B cell (primary cell): ENCODE results near the gene TESMIN. TPM values are rescaled to one million over a fixed set of nuclear protein-coding genes. Genes with fewer than 3 reads are reported as not detected.

Source experiments
- ATAC-seq: fragments of 200-7000 bp; cut with Tn5 transposase; one replicate; pipeline ENCODE4 v1.10.0; 2021; ENCODE audit warnings: low read depth, mild to moderate bottlenecking, moderate number of reproducible peaks, moderate library complexity
- CTCF ChIA-PET: fragments of 350-600 bp; sonication (Branson Sonifier 250); formaldehyde crosslinking; loops from one replicate; lab custom pipeline; 2021; ENCODE audit warnings: antibody characterized with exemption, inconsistent platforms; lab: Charles Lee
- POLR2A ChIA-PET: fragments of 350-600 bp; sonication (Branson Sonifier 250); formaldehyde crosslinking; loops from one replicate; lab custom pipeline; 2021; ENCODE audit warnings: antibody characterized with exemption; lab: Charles Lee
- DNase-seq: peaks from one replicate; pipeline ENCODE4 v3.0.0; 2013
- H2AFZ ChIP-seq: 2 replicates; pipeline ENCODE4 v1.6.1; 2012; ENCODE audit warnings: mild to moderate bottlenecking, low read depth, low read length; ENCODE audit not compliant: insufficient read depth, poor library complexity, severe bottlenecking
- H3K27ac ChIP-seq, 2 donors: 1 replicate in 1 of 2; 2 replicates in 1 of 2; pipeline ENCODE4 v1.5.1; 2012 to 2013; ENCODE audit warnings: low read length in 2 of 2, mild to moderate bottlenecking in 2 of 2, moderate library complexity in 1 of 2
- H3K27me3 ChIP-seq, 4 experiments: fragments of 200-600 bp in 1 of 4; sonication (generic) in 1 of 4; replicated peaks in 1 of 4; 1 replicate in 2 of 4; 2 replicates in 2 of 4; pipeline versions ENCODE4 v1.6.1 to v1.7.0; 2013 to 2016; ENCODE audit warnings: low read length in 3 of 4, mild to moderate bottlenecking in 2 of 4, mixed read lengths in 1 of 4, moderate library complexity in 1 of 4; ENCODE audit not compliant: insufficient read depth in 4 of 4, control insufficient read depth in 3 of 4; ENCODE audit errors: control extremely low read depth in 1 of 4
- H3K36me3 ChIP-seq, 2 experiments: replicated peaks in 1 of 2; 1 replicate in 1 of 2; 2 replicates in 1 of 2; pipeline versions ENCODE4 v1.6.1 to v1.7.1; 2013; ENCODE audit warnings: low read length in 1 of 2; ENCODE audit not compliant: insufficient read depth in 2 of 2, control insufficient read depth in 1 of 2; ENCODE audit errors: control extremely low read depth in 1 of 2, extremely low read depth in 1 of 2
- H3K4me1 ChIP-seq, 2 donors: fragments of 200-600 bp in 1 of 2; sonication (generic) in 1 of 2; 1 replicate in 1 of 2; 2 replicates in 1 of 2; pipeline versions ENCODE4 v1.5.1 to v1.6.1; 2013 to 2017; ENCODE audit warnings: low read length in 2 of 2; ENCODE audit not compliant: control insufficient read depth in 2 of 2, insufficient read depth in 2 of 2
- H3K4me2 ChIP-seq: replicated peaks from 2 replicates; pipeline ENCODE3; 2012; ENCODE audit warnings: mild to moderate bottlenecking, low read depth, low read length; ENCODE audit not compliant: poor library complexity, severe bottlenecking
- H3K4me3 ChIP-seq, 5 experiments: fragments of 200-600 bp in 1 of 5; sonication (generic) in 1 of 5; 1 replicate in 3 of 5; 2 replicates in 2 of 5; pipeline versions ENCODE4 v1.5.1 to v1.7.0; 2011 to 2016; ENCODE audit warnings: low read length in 4 of 5, mild to moderate bottlenecking in 4 of 5, low read depth in 2 of 5, control low read depth in 1 of 5, moderate library complexity in 1 of 5; ENCODE audit not compliant: insufficient read depth in 1 of 5; ENCODE audit errors: control extremely low read depth in 1 of 5, extremely low read depth in 1 of 5
- H3K79me2 ChIP-seq: fragments of 200-600 bp; sonication (generic); one replicate; pipeline ENCODE4 v1.6.0; 2016; ENCODE audit warnings: low read length; ENCODE audit not compliant: control insufficient read depth, insufficient read depth
- H3K9ac ChIP-seq: fragments of 200-600 bp; sonication (generic); 2 replicates; pipeline ENCODE4 v1.6.1; 2017; ENCODE audit warnings: mild to moderate bottlenecking, low read length, moderate library complexity
- H3K9me3 ChIP-seq, 3 donors: one replicate each; pipeline versions ENCODE4 v1.6.1 to v1.7.1; 2013; ENCODE audit warnings: low read length in 2 of 3; ENCODE audit not compliant: control insufficient read depth in 2 of 3, insufficient read depth in 1 of 3; ENCODE audit errors: control extremely low read depth in 1 of 3
- H4K20me1 ChIP-seq: 2 replicates; pipeline ENCODE4 v1.6.0; 2012; ENCODE audit warnings: mild to moderate bottlenecking, low read length; ENCODE audit not compliant: insufficient read depth, control insufficient read depth, poor library complexity, severe bottlenecking
- H3K27ac Mint-ChIP-seq: one replicate; pipeline ENCODE4 v1.8.0; 2021; ENCODE audit warnings: mixed read lengths
- H3K27me3 Mint-ChIP-seq: one replicate; pipeline ENCODE4 v1.8.0; 2021; ENCODE audit warnings: mixed read lengths
- H3K4me1 Mint-ChIP-seq: one replicate; pipeline ENCODE4 v1.8.0; 2021; ENCODE audit warnings: mixed read lengths
- H3K4me3 Mint-ChIP-seq: one replicate; pipeline ENCODE4 v1.8.0; 2021; ENCODE audit warnings: mixed read lengths
- H3K9me3 Mint-ChIP-seq: one replicate; pipeline ENCODE4 v1.8.0; 2022; ENCODE audit warnings: mixed read lengths; ENCODE audit not compliant: insufficient read depth
- EZH2 ChIP-seq: IDR thresholded peaks from 2 replicates; pipeline ENCODE4 v1.6.1; 2012; ENCODE audit warnings: borderline replicate concordance, low read depth, mild to moderate bottlenecking, moderate library complexity, low read length; ENCODE audit not compliant: insufficient read depth, poor library complexity, severe bottlenecking
- WGBS: methylation state at CpG from one replicate; pipeline ENCODE4 v1.1.5; 2013; ENCODE audit warnings: missing lambda C conversion rate; ENCODE audit not compliant: insufficient coverage; 5-methylcytosine and 5-hydroxymethylcytosine counted together
- intact Hi-C: fragments of 100-400 bp; cut with micrococcal nuclease; formaldehyde crosslinking; loops from one replicate; pipeline ENCODE4 v1.10.0; 2022
- polyA plus RNA-seq: library from polyadenylated mRNA; depleted of rRNA; stranded (reverse); fragments of >200 nt; gene quantifications from 2 replicates; pipeline ENCODE4 v1.2.3, GENCODE V29; 2012
- total RNA-seq, 2 donors: library from RNA; stranded (reverse); fragments of 120-200 nt in 1 of 2; gene quantifications; 1 replicate in 1 of 2; 2 replicates in 1 of 2; pipeline versions ENCODE4 v1.2.3 to v1.2.4, GENCODE V29; 2013 to 2022
- TF ChIP-seq, protein P1 (sequence below): fragments of 200-600 bp; IDR thresholded peaks from one replicate; pipeline ENCODE4 v1.8.0; 2022; ENCODE audit warnings: antibody characterized with exemption, mild to moderate bottlenecking

TESMIN gene
- total and polyA plus RNA-seq, 2 donors (not counting 1 experiment from before 2014, with no cell fraction given): 3.2 to 4.3 TPM

- CTCF ChIA-PET: no interaction called here
- no peak overlapping the region for H3K4me2 ChIP-seq
- H3K27me3 ChIP-seq: no peaks in the 10 kb centered on the region
- ATAC-seq (no peak), DNase-seq (no peak)
- H4K20me1 ChIP-seq: no peaks in the 10 kb centered on the region
- H3K27me3 Mint-ChIP-seq: peaks cover 28% of the 10 kb centered on the region
- peaks cover 11% of the 10 kb centered on the region for H3K9me3 Mint-ChIP-seq
- no peaks in the 10 kb centered on the region for H3K4me1 ChIP-seq
- no peak overlapping the region for H2AFZ ChIP-seq
- no peaks in the 10 kb centered on the region for H3K79me2 ChIP-seq
- no peak overlapping the region for H3K4me3 Mint-ChIP-seq
- no peak overlapping the region for H3K27ac ChIP-seq
- H3K4me1 Mint-ChIP-seq: no peaks in the 10 kb centered on the region
- POLR2A ChIA-PET: no interaction called here
- intact Hi-C loops: no loop called here
- H3K9me3 ChIP-seq: peaks cover 0 to 2% (median 2%) of the 10 kb centered on the region in 3 donors
- 67% methylated on average over 1 of the region's 4 CpGs for WGBS
- H3K4me3 ChIP-seq: no peak overlapping the region
- H3K27ac Mint-ChIP-seq: no peak overlapping the region
- H3K9ac ChIP-seq: no peak overlapping the region
- no peak for TF ChIP-seq EZH2
- TF ChIP-seq, protein P1, sequence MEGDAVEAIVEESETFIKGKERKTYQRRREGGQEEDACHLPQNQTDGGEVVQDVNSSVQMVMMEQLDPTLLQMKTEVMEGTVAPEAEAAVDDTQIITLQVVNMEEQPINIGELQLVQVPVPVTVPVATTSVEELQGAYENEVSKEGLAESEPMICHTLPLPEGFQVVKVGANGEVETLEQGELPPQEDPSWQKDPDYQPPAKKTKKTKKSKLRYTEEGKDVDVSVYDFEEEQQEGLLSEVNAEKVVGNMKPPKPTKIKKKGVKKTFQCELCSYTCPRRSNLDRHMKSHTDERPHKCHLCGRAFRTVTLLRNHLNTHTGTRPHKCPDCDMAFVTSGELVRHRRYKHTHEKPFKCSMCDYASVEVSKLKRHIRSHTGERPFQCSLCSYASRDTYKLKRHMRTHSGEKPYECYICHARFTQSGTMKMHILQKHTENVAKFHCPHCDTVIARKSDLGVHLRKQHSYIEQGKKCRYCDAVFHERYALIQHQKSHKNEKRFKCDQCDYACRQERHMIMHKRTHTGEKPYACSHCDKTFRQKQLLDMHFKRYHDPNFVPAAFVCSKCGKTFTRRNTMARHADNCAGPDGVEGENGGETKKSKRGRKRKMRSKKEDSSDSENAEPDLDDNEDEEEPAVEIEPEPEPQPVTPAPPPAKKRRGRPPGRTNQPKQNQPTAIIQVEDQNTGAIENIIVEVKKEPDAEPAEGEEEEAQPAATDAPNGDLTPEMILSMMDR: no peak
- no peaks in the 10 kb centered on the region for H3K36me3 ChIP-seq
These were observed 27.0 kb downstream of the TESMIN start for GRCh38 chr11:68724293-68724692.

DNA sequence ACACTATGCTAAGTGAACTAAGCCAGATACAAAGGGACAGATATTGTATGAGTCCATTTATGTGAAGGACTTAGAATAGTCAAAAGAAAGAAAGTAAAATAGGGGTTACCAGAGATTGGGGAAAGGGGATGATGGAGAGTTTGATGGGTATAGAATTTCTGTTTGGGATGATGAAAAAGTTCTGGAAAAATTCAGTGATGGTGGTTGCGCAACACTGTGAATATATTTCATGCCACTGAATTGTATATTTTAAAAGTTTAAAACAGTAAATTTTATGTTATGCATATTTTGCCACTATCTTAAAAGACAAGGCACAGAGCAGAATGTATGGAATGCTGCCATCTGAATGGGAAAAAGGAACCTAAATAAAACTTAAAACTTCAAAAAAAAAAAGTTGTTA lies 29.2 kb downstream of the TESMIN start:
- Histone ChIP-seq H3K27ac (no peak overlapping the region), H3K4me1 (no peaks in the 10 kb centered on the region), H4K20me1 (no peaks in the 10 kb centered on the region), H3K9me3 (peaks cover 0 to 2% (median 2%) of the 10 kb centered on the region in 3 donors), H3K4me2 (no peak overlapping the region), H2AFZ (no peak overlapping the region), H3K79me2 (no peaks in the 10 kb centered on the region), H3K4me3 (no peak overlapping the region), H3K36me3 (no peaks in the 10 kb centered on the region), H3K9ac (no peak overlapping the region), H3K27me3 (no peaks in the 10 kb centered on the region)
- TF ChIP-seq, protein P1: no peak
- no peak for TF ChIP-seq EZH2
- intact Hi-C loops: no loop called here
- no peak for DNase-seq
- CTCF ChIA-PET: no interaction called here
- Mint-ChIP-seq H3K9me3 (peaks cover 15% of the 10 kb centered on the region), H3K4me3 (no peak overlapping the region), H3K27ac (no peak overlapping the region), H3K4me1 (no peaks in the 10 kb centered on the region), H3K27me3 (peaks cover 29% of the 10 kb centered on the region)
- WGBS: no CpG with 5 or more reads among the region's 1 CpG
- POLR2A ChIA-PET: no interaction called here
- ATAC-seq: no peak
